ENCODE measurements around the gene MECR. TPM values are rescaled to one million over a fixed set of nuclear protein-coding genes. Genes with fewer than 3 reads are reported as not detected.

Gene MECR
- total and polyA plus RNA-seq, 8 donors: 8.9 to 47.8 (median 17.8) TPM

- Histone ChIP-seq H3K27me3 (peaks cover 0 to 22% (median 11%) of the 10 kb centered on the region in 3 donors), H3K36me3 (no peaks in the 10 kb centered on the region), H3K9me3 (no peaks in the 10 kb centered on the region), H3K4me1 (peaks cover 4 to 15% (median 12%) of the 10 kb centered on the region in 4 donors), H3K27ac (no peak overlapping the region), H3K4me3 (no peak overlapping the region)
- no peak for DNase-seq
- 89 to 93% (median 90%) methylated on average over 7 of the region's 7 CpGs for WGBS, 5 donors
- no peak for TF ChIP-seq EP300 (IDR thresholded peaks at IDR 0.05)
- TF ChIP-seq POLR2AphosphoS5 (IDR thresholded peaks at IDR 0.05): no peak
- no peak for TF ChIP-seq CTCF (IDR thresholded peaks at IDR 0.05)
- TF ChIP-seq POLR2A (IDR thresholded peaks at IDR 0.05): no peak
- intact Hi-C loops (cut with DNase I; ENCODE audit: low total_unique reads): no loop called here
These were observed 23.6 kb upstream of the MECR start for GRCh38 chr1:29254346-29254745.

GRCh38 chr1:29253180-29253579, 22.4 kb upstream of the MECR start:
- WGBS, 5 donors: 89 to 95% (median 94%) methylated on average over 3 of the region's 3 CpGs
- peaks cover 0 to 11% (median 2%) of the 10 kb centered on the region in 3 donors for H3K27me3 ChIP-seq
- H3K4me1 ChIP-seq: peaks cover 0 to 17% (median 9%) of the 10 kb centered on the region in 4 donors
- no peak for TF ChIP-seq POLR2AphosphoS5 (IDR thresholded peaks at IDR 0.05)
- no peak for TF ChIP-seq CTCF (IDR thresholded peaks at IDR 0.05)
- TF ChIP-seq EP300 (IDR thresholded peaks at IDR 0.05): no peak
- TF ChIP-seq POLR2A (IDR thresholded peaks at IDR 0.05): no peak
- no peak overlapping the region for H3K4me3 ChIP-seq
- H3K27ac ChIP-seq: no peak overlapping the region
- H3K9me3 ChIP-seq: no peaks in the 10 kb centered on the region
- H3K36me3 ChIP-seq: no peaks in the 10 kb centered on the region
- DNase-seq: no peak
- intact Hi-C loops (cut with DNase I; ENCODE audit: low total_unique reads): no loop called here

- WGBS, 5 donors: 84 to 91% (median 90%) methylated on average over 8 of the region's 8 CpGs
- TF ChIP-seq CTCF (IDR thresholded peaks at IDR 0.05) (no peak), POLR2A (IDR thresholded peaks at IDR 0.05) (no peak), POLR2AphosphoS5 (IDR thresholded peaks at IDR 0.05) (no peak), EP300 (IDR thresholded peaks at IDR 0.05) (no peak)
- Histone ChIP-seq H3K27ac (no peak overlapping the region), H3K4me1 (peaks cover 0 to 9% (median 3%) of the 10 kb centered on the region in 4 donors), H3K36me3 (no peaks in the 10 kb centered on the region), H3K4me3 (no peak overlapping the region), H3K27me3 (no peaks in the 10 kb centered on the region), H3K9me3 (no peaks in the 10 kb centered on the region)
- intact Hi-C loops (cut with DNase I; ENCODE audit: low total_unique reads): no loop called here
- no peak for DNase-seq
These were observed 20.7 kb upstream of the MECR start for GRCh38 chr1:29251164-29252124.

- Histone ChIP-seq H3K27ac (no peak overlapping the region), H3K4me3 (no peak overlapping the region), H3K36me3 (no peaks in the 10 kb centered on the region), H3K4me1 (peaks cover 0 to 9% (median 3%) of the 10 kb centered on the region in 4 donors), H3K9me3 (no peaks in the 10 kb centered on the region), H3K27me3 (no peaks in the 10 kb centered on the region)
- TF ChIP-seq POLR2AphosphoS5 (IDR thresholded peaks at IDR 0.05) (no peak), CTCF (IDR thresholded peaks at IDR 0.05) (no peak), EP300 (IDR thresholded peaks at IDR 0.05) (no peak), POLR2A (IDR thresholded peaks at IDR 0.05) (no peak)
- no peak for DNase-seq
- intact Hi-C loops (cut with DNase I; ENCODE audit: low total_unique reads): loop anchor here (10.0 kb wide), 1 partner anchor 205 kb away; no protein-coding TSS in a partner anchor
- WGBS, 5 donors: 93 to 100% (median 96%) methylated on average over 2 of the region's 2 CpGs
These were observed 19.3 kb upstream of the MECR start for GRCh38 chr1:29249951-29250581.
